ENCODE results near the gene ATF6B. TPM values are rescaled to one million over a fixed set of nuclear protein-coding genes. Genes with fewer than 3 reads are reported as not detected.

The ATF6B gene
- total RNA-seq, 4 donors from 2014 or later = 46.8 to 102 (median 54.1) TPM

DNA sequence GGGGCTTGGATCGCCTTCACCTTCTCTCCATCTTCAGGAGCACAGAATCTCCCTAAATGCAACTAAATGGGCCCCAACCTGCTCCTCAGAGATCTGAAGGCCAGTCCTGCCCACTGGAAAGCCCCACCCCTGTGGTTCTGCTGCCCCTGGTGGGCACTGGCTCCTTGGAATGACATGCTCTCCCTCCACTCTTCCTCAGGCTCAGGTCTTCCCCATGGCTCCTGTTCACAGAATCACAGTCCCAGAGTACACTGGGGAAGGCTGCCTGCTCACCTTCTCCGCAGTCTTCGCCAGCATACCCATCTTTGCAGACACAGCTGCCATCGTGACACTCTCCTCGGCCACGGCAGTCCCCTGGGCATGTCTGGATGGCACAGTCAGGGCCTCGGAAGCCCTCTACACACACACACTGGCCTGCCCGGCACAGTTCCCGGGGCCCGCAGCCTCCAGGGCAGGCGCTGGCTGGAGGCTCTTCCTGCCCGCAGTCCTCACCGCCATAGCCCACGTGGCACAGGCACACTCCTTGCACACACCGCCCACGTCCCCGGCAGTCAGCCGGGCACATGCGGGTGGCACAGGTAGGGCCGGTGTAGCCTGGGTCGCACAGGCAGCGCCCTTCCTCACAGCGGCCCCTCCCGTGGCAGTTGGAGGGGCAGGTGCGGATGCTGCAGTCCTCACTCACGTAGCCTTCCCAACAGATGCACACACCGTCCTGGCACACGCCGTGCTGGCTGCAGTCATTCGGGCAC lies 32.5 kb downstream of the ATF6B start:
- TF ChIP-seq, protein P1, sequence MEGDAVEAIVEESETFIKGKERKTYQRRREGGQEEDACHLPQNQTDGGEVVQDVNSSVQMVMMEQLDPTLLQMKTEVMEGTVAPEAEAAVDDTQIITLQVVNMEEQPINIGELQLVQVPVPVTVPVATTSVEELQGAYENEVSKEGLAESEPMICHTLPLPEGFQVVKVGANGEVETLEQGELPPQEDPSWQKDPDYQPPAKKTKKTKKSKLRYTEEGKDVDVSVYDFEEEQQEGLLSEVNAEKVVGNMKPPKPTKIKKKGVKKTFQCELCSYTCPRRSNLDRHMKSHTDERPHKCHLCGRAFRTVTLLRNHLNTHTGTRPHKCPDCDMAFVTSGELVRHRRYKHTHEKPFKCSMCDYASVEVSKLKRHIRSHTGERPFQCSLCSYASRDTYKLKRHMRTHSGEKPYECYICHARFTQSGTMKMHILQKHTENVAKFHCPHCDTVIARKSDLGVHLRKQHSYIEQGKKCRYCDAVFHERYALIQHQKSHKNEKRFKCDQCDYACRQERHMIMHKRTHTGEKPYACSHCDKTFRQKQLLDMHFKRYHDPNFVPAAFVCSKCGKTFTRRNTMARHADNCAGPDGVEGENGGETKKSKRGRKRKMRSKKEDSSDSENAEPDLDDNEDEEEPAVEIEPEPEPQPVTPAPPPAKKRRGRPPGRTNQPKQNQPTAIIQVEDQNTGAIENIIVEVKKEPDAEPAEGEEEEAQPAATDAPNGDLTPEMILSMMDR (IDR thresholded peaks at IDR 0.05) = no peak
- no peak for TF ChIP-seq POLR2A (IDR thresholded peaks at IDR 0.05)
- no peak overlapping the region for H3K4me3 ChIP-seq (ENCODE audit: low read depth, poor library complexity, severe bottlenecking)
- WGBS, 2 donors = 56 to 61% methylated on average over 28 to 30 of the region's 30 CpGs
- no peak for DNase-seq (ENCODE audit: low spot score in 2 of 2)
- intact Hi-C loops (cut with DNase I; ENCODE audit: low total_unique reads) = no loop called here

DNA sequence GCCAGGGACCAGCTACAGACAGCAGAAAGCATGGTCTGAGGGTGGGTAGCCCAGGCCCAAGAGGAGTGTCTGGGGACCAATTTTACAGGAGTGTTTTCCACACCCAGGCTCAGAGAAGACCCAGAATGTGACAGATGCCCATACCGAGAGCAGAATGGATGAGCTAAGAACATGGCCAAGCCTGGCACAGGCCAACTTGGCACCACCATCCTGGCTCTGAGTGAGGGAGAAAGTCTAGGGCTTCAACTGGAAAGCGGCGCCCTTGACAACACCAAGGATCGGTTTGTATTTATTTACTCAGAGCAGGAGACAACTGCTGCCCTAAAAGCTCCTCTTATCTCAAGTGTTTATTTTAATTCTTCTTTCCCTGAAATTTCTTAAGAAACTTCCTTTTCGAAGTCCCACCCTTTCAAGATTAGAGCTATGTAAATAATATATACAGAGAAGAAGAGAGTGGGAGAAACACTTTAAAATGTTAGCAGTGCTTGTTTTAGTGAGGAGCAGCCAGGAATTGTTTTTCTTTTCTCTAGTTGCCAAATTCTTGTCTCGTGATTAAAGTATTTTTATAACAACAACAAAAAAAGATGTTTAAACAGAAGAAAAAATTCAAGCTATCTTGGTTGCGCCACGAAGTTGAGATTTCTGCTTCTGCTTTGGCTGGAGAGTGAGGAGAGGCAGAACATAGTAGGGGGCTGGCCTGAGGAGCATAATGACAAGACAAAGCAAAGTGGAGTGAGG lies 35.1 kb downstream of the ATF6B start:
- TF ChIP-seq, protein P1 (IDR thresholded peaks at IDR 0.05) = no peak
- no peak for TF ChIP-seq POLR2A (IDR thresholded peaks at IDR 0.05)
- 60% methylated on average over 8 of the region's 8 CpGs for WGBS, 2 donors
- no peak overlapping the region for H3K4me3 ChIP-seq (ENCODE audit: low read depth, poor library complexity, severe bottlenecking)
- intact Hi-C loops (cut with DNase I; ENCODE audit: low total_unique reads) = no loop called here
- peak in 1 of 2 donors; percentile 63 for DNase-seq (ENCODE audit: low spot score in 2 of 2)

DNA sequence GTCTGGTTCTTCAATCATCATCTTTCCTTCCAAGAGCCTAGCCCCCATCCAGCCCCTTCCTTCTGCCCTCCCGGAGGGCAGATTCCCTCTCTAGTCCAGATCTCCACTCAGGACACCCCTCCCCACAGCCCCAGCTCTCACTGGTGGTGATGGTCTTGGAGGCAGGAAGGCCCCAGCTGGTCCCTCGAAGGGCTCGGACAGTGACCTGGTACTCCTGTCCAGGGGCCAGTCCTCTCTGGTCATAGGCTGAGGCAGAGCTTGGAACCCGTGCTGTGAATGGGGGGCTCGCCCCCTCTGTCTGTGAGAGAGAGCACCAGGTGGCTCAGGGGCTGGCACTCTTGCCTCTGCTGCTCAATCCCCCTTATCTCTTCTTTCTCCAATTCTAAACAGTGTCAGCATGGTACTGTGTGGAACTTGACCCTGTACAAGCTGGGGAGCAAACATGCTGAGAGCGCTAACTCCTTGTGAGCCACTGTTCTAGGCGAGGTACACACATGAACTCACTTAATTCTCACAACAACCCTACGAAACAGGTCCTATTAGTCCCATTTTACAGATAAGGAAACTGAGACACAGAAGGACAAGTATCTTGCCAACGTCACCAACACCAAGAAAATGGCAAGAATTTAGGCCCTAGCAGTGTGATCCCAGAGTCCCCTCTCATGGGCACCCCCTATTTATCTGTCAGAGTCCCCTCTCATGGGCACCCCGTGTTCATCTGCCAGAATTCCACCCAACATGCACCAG lies 38.8 kb downstream of the ATF6B start:
- intact Hi-C loops (cut with DNase I; ENCODE audit: low total_unique reads) = no loop called here
- DNase-seq (ENCODE audit: low spot score in 2 of 2) = no peak
- WGBS, 2 donors = 91 to 93% methylated on average over 9 to 10 of the region's 10 CpGs

DNA sequence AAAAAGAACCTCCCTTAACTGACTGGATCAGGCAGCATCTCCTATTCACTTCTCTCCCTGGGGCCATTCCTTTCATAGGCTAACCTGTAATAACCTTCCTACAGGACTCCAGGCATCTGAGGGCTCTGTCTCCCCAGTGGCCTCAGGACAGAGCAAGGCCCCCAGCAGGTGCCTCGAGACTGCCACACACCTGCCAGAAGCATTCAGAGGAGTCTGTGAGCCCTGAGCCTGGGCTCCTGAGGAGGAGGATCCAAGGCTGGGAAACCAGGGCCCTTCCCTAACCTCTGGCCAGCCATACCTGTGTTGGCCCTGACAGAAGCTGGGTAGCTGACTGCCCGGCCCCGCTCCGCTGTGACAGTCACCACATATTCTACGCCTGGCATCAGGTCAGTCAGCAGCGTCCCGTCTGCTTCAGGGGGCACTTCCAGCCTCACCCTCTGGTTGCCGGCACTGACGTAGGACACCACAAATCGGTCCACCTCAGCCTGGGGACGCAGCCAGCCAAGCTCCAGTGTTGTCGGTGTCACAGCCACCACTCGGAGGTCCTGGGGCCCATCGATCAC lies 39.5 kb downstream of the ATF6B start:
- no peak overlapping the region for H3K4me3 ChIP-seq (ENCODE audit: low read depth, poor library complexity, severe bottlenecking)
- TF ChIP-seq POLR2A (IDR thresholded peaks at IDR 0.05) = no peak
- intact Hi-C loops (cut with DNase I; ENCODE audit: low total_unique reads) = no loop called here
- 90 to 93% methylated on average over 14 of the region's 14 CpGs for WGBS, 2 donors
- DNase-seq (ENCODE audit: low spot score in 2 of 2) = no peak

More for the DNA sequence above, 38.8 kb downstream of the ATF6B start:
- H3K4me3 ChIP-seq (ENCODE audit: low read depth, poor library complexity, severe bottlenecking) = no peak overlapping the region
- no peak for TF ChIP-seq POLR2A (IDR thresholded peaks at IDR 0.05)
- TF ChIP-seq, protein P1 (IDR thresholded peaks at IDR 0.05) = no peak

DNA sequence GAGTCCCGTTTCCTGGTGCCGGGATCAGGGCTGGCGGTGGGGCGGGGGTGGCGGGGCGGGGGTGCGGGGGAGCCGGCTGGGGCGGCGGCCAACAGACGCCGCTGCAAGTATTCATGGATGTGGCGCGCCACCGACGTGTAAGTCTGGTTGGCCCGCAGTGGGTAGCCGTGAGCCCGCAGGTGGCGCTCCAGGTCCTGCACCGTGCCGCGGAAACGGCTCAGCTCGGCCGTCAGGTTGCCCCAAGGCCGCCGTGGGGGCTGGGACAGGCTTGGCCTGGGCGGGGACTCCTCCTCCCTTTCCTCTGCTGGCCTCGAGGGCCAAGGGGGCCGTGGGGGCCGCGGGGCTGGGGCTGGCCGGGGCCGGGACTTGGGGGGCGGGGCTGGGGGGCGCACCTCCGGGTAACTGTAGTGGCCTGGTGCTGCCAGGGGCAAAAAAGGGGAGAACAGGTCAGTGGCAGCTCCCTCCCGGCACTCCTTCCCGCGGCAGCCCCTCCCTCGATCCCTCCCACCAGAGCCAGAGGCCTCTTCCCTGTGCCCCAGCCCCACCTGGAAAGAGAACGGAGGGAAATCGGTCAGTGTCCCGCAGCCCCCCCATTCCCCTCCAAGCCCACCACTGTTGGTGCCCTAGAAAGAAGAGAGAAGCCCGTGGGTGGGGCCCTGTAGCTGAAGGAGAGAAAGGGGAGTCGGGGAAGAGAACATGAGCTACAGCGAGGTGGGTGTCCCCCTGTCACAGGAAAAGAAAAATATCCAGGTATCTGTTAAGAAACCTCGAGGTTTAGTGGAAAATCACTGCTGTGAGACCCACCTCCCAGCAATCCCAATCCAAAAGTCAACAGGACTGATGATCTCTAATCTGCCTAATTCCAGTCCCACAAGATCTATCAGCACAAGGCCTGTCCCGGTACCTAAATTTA lies 40.2 kb downstream of the ATF6B start:
- WGBS, 2 donors = 41 to 47% methylated on average over 14 to 16 of the region's 50 CpGs
- TF ChIP-seq POLR2A (IDR thresholded peaks at IDR 0.05) = no peak
- TF ChIP-seq, protein P1 (IDR thresholded peaks at IDR 0.05) = no peak
- peak in 1 of 2 donors; percentile 93 for DNase-seq (ENCODE audit: low spot score in 2 of 2)
- intact Hi-C loops (cut with DNase I; ENCODE audit: low total_unique reads) = no loop called here
- no peak overlapping the region for H3K4me3 ChIP-seq (ENCODE audit: low read depth, poor library complexity, severe bottlenecking)

All from lower leg skin (tissue), 4 donors.